Measurements from ENCODE around the gene TMCO5A.

Gene TMCO5A

DNA sequence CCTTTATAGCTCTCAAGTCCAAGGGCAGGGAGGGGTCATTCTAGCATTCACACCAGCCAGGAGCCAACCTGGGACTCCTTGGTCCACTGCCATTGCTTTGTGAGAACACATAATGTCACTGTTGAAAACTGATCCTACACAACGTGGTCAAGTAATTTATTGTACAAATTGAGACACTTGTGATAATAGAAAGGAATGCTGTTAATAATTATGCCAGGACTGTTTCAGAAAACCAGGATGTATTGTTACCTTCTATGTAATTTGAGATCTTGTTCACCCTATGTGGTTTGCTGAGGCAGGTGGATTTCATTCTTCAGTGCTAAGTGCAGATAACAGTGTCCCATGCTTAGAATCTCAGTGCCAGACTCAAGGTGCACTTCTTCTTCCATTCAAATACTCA is 33.3 kb downstream of the TMCO5A start:
- H3K27me3 ChIP-seq = no peaks in the 10 kb centered on the region
- no peak overlapping the region for H3K4me3 ChIP-seq
- no peak overlapping the region for H3K27ac ChIP-seq
- TF ChIP-seq, protein P1, sequence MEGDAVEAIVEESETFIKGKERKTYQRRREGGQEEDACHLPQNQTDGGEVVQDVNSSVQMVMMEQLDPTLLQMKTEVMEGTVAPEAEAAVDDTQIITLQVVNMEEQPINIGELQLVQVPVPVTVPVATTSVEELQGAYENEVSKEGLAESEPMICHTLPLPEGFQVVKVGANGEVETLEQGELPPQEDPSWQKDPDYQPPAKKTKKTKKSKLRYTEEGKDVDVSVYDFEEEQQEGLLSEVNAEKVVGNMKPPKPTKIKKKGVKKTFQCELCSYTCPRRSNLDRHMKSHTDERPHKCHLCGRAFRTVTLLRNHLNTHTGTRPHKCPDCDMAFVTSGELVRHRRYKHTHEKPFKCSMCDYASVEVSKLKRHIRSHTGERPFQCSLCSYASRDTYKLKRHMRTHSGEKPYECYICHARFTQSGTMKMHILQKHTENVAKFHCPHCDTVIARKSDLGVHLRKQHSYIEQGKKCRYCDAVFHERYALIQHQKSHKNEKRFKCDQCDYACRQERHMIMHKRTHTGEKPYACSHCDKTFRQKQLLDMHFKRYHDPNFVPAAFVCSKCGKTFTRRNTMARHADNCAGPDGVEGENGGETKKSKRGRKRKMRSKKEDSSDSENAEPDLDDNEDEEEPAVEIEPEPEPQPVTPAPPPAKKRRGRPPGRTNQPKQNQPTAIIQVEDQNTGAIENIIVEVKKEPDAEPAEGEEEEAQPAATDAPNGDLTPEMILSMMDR (IDR thresholded peaks at IDR 0.05) = no peak
- no peaks in the 10 kb centered on the region for H3K9me3 ChIP-seq
- DNase-seq = no peak
- no peaks in the 10 kb centered on the region for H3K36me3 ChIP-seq
- intact Hi-C loops (cut with DNase I; ENCODE audit: low total_unique reads) = no loop called here
- no peaks in the 10 kb centered on the region for H3K4me1 ChIP-seq

DNA sequence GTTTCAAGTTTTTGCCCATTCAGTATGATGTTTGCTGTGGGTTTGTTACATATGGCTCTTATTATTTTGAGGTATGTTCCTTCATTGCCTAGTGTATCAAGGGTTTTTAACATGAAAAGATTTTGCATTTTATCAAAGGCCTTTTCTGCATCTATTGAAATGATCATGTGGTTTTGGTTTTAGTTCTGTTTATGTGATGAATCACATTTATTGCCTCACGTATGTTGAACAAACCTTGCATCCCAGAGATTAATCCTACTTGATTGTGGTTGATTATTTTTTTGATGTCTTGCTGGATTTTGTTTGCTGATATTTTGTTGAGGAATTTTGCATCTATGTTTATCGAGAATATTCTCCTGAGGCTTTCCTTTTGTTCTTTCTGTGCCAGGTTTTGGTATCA is 39.4 kb downstream of the TMCO5A start:
- H3K27ac ChIP-seq = no peak overlapping the region
- intact Hi-C loops (cut with DNase I; ENCODE audit: low total_unique reads) = no loop called here
- peaks cover 0 to 4% of the 10 kb centered on the region in 2 donors for H3K27me3 ChIP-seq
- no peaks in the 10 kb centered on the region for H3K9me3 ChIP-seq
- no peaks in the 10 kb centered on the region for H3K4me1 ChIP-seq
- no peak overlapping the region for H3K4me3 ChIP-seq
- DNase-seq = no peak
- TF ChIP-seq, protein P1 (IDR thresholded peaks at IDR 0.05) = no peak
- no peaks in the 10 kb centered on the region for H3K36me3 ChIP-seq

DNA sequence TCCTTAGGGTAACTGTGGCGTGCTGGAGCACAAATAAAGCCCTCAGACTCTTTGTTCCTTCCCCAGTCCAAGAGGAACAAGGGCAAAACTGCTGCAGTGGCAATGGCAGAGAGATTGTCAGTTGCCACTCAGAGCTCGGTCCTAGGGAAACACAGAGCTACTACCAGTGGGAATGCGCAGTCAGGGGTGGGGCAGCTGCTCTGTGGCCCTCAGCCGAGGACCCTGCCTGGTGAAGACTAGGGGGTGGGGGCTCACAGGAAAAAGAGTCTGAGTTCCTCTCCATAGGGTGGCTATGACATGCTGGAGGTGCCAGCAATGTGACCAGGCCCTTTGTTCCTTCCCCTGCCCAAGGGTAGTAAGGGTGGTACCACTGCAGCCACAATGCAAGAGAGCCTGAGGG is 43.8 kb downstream of the TMCO5A start:
- H3K4me3 ChIP-seq = no peak overlapping the region
- peaks cover 0 to 4% of the 10 kb centered on the region in 2 donors for H3K27me3 ChIP-seq
- H3K36me3 ChIP-seq = no peaks in the 10 kb centered on the region
- DNase-seq = no peak
- no peak overlapping the region for H3K27ac ChIP-seq
- no peaks in the 10 kb centered on the region for H3K4me1 ChIP-seq
- H3K9me3 ChIP-seq = no peaks in the 10 kb centered on the region
- intact Hi-C loops (cut with DNase I; ENCODE audit: low total_unique reads) = no loop called here
- TF ChIP-seq, protein P1 (IDR thresholded peaks at IDR 0.05) = no peak

GRCh38 chr15:37979671-37980409 is 45.4 kb downstream of the TMCO5A start:
- TF ChIP-seq, protein P1 (IDR thresholded peaks at IDR 0.05) = no peak
- DNase-seq = no peak
- Histone ChIP-seq H3K27ac (no peak overlapping the region), H3K27me3 (peaks cover 0 to 4% of the 10 kb centered on the region in 2 donors), H3K36me3 (no peaks in the 10 kb centered on the region), H3K4me3 (no peak overlapping the region), H3K9me3 (no peaks in the 10 kb centered on the region), H3K4me1 (no peaks in the 10 kb centered on the region)
- intact Hi-C loops (cut with DNase I; ENCODE audit: low total_unique reads) = no loop called here

GRCh38 chr15:37981201-37981600 is 46.8 kb downstream of the TMCO5A start:
- DNase-seq = no peak
- Histone ChIP-seq H3K4me1 (no peaks in the 10 kb centered on the region), H3K9me3 (no peaks in the 10 kb centered on the region), H3K27me3 (peaks cover 0 to 4% of the 10 kb centered on the region in 2 donors), H3K27ac (no peak overlapping the region), H3K36me3 (no peaks in the 10 kb centered on the region), H3K4me3 (no peak overlapping the region)
- intact Hi-C loops (cut with DNase I; ENCODE audit: low total_unique reads) = no loop called here
- TF ChIP-seq, protein P1 (IDR thresholded peaks at IDR 0.05) = no peak

Data from tibial artery (tissue), 4 donors.